Stimulated activated CD8-positive, alpha-beta memory T cell treated with anti-CD3 and anti-CD28 coated beads, Interleukin-15, amount 100 ng/mL, for 1 hour (primary cell): ENCODE data around the gene NFKBIL1.
"Not testable (repeated sequence)": the region's sequence is repeated elsewhere in the genome, so short reads cannot be mapped to it uniquely, and the experiment has no call there.

Experiments
- DNase-seq: peaks from one replicate; pipeline ENCODE4 v3.0.0-alpha.2; 2020; ENCODE audit warnings: low read depth

Gene NFKBIL1, protein sequence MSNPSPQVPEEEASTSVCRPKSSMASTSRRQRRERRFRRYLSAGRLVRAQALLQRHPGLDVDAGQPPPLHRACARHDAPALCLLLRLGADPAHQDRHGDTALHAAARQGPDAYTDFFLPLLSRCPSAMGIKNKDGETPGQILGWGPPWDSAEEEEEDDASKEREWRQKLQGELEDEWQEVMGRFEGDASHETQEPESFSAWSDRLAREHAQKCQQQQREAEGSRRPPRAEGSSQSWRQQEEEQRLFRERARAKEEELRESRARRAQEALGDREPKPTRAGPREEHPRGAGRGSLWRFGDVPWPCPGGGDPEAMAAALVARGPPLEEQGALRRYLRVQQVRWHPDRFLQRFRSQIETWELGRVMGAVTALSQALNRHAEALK

DNA sequence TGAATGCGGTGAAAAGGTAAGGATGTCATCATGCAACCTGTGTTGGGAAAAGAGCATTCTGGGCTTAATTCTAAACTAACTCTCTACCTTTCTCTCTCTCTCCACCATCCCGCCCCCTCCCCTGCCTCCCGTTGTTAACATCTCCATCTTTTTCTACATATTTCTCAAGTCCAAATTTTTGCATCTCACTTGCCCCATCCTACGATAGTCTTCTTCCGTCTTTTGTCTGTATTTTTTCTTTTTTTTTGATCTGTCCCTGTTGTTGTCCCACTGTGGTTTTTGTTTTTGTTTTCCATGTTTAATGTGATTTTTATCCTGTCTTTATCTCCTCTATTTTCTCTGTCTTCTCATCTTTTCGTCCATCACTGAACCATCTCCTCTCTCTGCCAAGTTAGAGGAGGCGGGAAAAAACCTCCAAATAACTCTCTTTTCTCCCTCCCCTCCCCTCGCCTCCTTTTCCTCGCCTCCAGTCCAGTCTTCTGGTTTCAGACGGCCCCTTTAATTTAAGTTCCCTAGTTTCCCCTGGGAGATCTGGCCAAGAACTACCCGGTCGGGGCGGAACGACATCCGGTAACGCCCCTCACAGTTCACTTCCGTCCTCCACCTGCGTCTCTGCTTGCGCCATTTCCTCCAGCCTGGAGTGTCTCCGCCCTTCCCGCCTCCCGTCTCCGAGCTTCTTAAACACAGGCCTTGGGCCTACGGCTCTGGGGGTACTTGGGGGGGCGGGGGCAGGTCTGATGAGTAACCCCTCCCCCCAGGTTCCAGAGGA, at the start of gene NFKBIL1:
NFKBIL1 (plus strand) TSS at position 651 of the 769 bp plus-strand sequence; CDS start at position 738, 87 bp downstream.
- peak; percentile 80 for DNase-seq

GRCh38 chr6:31498748-31499147, 48.7 kb upstream of the NFKBIL1 start:
- DNase-seq: no peak

- DNase-seq: not testable (repeated sequence)
Measured at GRCh38 chr6:31499648-31500047, 47.8 kb upstream of the NFKBIL1 start.

- DNase-seq: no peak
Measured at GRCh38 chr6:31502586-31502985, 44.8 kb upstream of the NFKBIL1 start.

- not testable (repeated sequence) for DNase-seq
Measured at GRCh38 chr6:31509036-31509435, 38.4 kb upstream of the NFKBIL1 start.

- DNase-seq: no peak
Measured at GRCh38 chr6:31510007-31510406, 37.4 kb upstream of the NFKBIL1 start.

GRCh38 chr6:31513456-31514165, 33.8 kb upstream of the NFKBIL1 start:
- DNase-seq: no peak

DNA sequence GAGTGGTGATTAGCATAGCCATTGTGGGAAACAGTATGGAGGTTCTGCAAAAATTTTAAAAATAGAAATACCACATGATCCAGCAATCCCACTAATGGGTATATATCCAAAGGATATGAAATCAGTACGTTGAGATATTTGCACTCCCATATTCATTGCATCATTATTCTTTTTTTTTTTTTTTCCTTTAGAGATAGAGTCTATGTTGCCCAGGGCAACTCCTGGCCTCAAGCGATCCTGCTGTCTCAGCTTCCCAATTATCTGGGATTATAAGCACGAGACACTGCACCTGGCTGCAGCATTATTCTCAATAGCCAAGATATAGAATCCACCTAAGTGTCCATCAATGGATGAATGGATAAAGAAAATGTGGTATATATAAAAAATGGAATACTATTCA, 25.6 kb upstream of the NFKBIL1 start:
- no peak for DNase-seq

- no peak for DNase-seq
Measured at GRCh38 chr6:31525553-31525931, 21.9 kb upstream of the NFKBIL1 start.

- no peak for DNase-seq
Measured at GRCh38 chr6:31525932-31526591, 21.3 kb upstream of the NFKBIL1 start.

GRCh38 chr6:31528307-31528777, 19.1 kb upstream of the NFKBIL1 start:
- no peak for DNase-seq

DNA sequence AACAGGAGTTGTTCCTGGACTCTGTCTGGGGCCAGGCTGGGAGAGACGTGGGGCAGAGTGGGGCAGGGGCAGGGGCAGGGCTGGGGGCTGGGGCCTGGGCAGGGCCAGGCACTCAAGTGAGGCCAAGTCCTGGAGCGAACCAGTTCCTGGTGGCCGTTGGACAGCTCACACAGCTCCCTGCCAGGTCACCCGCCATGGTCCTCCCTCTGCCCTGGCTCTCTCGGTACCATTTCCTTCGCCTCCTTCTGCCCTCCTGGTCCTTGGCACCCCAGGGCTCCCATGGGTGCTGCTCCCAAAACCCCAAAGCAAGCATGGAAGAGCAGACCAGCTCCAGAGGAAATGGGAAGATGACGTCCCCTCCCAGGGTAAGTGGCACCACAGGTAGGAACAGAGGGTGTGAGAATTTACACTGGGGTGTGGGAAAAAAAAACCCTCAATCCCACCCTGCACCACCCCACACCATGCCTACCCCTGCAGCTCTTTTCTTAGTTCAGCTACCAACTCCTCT, 18.5 kb upstream of the NFKBIL1 start, which contains the start of gene MCCD1:
MCCD1 (plus strand) TSS at position 142 of the 508 bp plus-strand sequence; CDS start at position 195, 53 bp downstream.
- DNase-seq: no peak

- no peak for DNase-seq
Measured at GRCh38 chr6:31529329-31530150, 17.9 kb upstream of the NFKBIL1 start.

DNA sequence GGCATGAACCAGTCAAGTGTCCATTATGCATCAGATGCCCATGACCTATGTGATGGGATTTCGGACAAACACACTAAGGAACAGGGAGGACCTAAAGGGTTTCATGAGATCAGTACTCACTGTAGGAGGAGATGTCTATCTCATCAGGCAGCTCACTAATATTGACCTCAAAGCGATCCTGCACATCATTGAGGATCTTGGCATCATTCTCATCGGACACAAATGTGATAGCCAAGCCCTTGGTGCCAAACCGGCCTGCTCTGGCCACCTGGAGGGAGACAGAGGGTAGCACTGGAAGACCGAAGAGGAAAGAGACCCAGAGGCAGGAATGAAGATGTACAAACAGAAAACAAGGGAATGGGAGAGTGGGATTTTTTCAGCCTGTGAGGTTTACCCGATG, 16.7 kb upstream of the NFKBIL1 start:
- no peak for DNase-seq

GRCh38 chr6:31531162-31531561, 16.2 kb upstream of the NFKBIL1 start:
- no peak for DNase-seq

DNA sequence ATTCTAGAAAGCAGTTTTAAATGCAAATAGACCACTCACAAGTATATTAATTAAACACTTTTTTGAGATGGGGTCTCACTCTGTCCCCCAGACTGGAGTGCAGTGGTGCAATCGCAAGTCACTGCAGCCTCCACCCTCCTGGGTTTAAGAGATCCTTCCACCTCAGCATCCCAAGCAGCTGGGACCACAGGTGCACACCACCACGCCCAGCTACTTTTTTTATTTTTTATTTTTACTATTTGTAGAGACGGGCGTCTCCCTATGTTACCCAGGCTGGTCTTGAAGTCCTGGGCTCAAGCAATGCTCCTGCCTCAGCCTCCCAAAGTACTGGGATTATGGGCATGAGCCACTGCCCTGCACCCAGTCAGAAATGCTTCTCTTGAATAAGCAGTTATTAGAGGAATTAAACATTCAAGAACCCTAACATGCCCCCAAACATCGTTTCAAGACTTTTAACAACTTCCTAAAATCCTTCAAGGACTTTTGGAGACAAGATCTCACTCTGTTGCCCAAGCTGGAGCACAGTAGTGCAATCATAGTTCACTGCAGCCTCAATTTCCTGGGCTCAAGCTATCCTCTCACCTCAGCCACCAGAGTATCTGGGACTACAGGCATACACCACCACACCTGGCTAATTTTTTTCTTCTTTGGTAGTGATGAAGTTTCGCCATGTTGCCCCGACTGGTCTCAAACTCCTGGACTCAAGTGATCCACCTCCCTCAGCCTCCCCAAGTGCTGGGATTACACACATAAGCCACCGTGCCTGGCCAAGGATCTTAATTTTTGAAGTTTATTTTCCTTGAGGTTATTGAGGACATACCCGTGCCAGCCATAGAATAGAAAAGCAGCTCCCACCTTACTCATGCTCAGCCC, 15.4 kb upstream of the NFKBIL1 start:
- no peak for DNase-seq

- no peak for DNase-seq
Measured at GRCh38 chr6:31532644-31533454, 14.6 kb upstream of the NFKBIL1 start.

- no peak for DNase-seq
Measured at GRCh38 chr6:31533455-31533841, 14.0 kb upstream of the NFKBIL1 start.

- no peak for DNase-seq
Measured at GRCh38 chr6:31534011-31534410, 13.4 kb upstream of the NFKBIL1 start.
